Glomerular visceral epithelial cell (primary cell): ENCODE measurements around the gene CDK14.

Source experiments
- DNase-seq: peaks from one replicate; pipeline ENCODE4 v3.0.0-alpha.2; 2016; ENCODE audit errors: extremely low spot score

CDK14 gene

DNA sequence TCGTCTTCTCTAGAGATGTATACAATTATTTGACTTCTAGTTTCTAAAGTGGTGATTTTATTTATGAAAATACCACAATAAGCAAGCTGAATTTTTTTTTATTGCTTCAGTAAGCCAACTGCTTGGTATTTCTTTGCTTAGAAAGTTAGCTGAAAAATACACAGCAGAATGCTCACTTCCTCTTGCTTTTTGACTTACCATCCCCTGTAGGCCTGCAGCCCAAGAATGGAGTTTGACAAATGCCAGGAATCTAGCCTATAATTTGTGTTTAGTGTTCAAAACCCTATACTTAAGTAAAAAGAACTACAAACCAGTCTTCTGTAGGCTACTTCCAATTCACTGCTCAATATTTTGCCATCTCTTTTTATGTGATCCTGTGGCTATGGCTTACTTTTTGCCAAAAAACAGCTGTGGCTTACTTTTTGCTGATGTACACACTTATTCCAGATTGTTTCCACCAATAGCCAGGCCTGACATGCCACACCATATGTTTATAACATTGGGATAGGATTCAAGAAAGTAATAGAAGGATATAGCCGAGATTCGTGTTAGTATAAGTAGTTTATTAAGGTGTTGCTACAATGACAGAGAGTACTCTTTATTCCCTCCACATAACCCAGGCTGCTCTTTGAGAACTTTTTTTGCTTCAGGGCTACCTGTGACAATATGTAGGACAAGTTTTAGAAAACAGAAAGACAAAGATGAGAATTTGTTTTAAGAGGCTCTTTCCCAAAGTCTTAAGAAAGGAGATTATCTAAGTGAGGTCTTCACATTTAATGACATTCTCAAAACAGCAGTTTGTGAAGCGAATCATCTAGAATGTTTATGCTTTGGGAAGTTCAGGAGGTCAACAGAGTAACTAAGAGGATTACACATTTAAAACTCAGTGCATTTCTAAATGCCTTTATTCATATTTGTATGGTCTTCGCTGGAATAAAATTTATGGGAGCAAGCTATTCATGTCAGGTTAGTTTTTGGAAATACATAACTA, 404.2 kb downstream of the CDK14 start:
- no peak for DNase-seq

DNA sequence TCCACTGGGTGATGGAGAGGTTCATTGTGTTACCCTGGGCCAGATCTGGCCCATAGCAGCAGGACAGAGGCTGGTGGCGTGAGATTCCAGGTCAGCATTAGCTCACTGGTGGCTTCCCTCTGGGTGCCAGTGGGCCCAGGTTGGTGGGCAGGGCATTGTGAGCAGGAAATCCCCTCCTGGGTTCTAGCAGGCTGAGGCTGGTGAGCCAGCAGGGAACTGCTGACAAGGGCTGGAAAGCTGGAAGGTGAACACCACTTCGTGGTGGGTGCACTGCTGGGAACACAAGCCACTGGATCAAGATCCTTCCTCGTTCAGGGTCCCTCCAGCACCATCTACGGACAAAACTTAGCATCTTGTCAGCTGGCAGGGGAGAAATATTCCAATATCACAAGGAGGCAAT, 408.9 kb downstream of the CDK14 start:
- no peak for DNase-seq

DNA sequence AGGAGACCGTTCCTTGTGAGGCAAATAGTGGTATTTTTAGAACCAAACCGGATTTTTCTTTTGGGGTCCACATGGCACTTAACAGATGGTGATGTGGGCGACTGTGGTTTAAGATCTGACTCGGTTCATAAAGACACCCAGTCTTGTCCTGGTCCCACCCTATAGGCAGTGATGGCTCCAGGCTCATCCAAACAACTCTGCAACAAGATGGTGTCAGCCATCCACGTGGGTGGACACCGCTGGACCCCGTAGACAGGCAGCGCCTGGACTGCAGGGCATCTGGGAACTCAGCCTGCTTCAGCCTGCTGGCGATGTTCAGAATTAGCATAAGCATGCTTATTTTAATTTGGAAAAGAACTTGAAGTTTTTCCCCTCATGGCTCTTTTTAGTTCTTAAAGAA, 409.7 kb downstream of the CDK14 start:
- DNase-seq: no peak

DNA sequence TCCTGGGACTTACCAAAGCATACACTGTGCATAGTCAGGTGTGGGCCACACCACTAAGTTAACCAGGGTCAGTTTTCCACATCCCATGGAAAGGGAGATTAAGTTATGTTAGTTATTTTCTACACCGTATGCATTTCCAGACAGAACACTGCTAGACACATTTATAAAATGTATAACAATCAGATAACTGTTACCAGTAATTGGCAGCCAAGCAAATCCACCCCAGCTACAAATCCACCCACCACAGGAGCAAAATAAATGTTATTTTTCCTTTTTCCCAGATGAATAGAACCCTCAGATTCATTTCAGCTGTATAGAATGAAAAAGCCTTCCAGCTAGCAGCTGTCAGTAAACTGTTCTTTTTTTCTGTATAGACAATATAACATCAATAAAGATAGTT, 411.2 kb downstream of the CDK14 start:
- no peak for DNase-seq

DNA sequence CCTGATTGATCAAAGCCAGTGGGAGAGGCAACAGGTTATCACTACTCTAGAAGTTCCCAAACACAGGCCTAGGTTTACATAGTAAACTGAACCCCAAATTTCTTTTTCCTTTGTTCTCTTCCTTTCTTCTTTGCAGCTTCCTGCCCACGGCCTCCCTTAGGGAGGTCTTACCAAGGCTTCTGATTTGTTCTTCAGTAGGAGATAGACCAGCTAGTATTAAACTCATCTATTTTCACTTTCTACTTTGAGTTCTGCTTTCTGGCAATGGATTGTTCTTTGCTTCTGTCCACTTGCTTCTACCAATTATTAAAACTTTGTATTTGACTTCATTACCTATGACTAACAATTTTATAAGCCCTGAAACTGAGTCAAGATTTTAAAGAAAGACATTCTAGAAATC, 417.0 kb downstream of the CDK14 start:
- DNase-seq: no peak

DNA sequence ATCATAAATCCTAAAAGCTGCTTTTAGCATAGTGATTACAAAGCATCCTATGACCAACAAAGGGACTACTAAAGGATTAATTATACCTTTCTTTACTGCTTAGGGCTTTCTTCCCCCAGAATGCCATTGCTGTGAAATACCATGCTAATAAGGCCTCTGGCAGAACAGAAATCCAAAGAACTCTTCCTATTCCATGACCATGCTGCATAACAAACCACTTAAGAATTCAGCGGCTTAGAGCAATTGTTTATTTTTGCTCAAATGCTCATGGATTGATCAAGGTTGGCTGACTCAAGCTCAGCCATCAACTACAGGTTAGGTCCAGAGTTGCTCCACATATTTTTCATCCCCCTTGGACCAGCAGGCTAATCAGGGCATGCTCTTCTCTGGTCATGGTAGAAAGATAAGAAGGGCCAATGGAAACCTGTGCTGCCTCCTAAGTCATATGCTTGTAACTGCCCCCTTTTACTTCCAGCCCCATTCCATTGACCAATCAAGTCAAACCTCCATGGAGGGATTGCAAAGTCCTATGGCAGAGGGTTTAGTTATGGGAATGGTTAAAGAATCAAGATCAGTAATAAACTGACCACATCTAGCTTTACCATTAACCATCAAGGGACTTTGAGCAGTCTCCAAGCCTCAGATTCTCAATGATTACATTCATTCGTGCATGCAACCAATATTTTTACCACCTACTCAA, 423.7 kb downstream of the CDK14 start:
- DNase-seq: no peak

DNA sequence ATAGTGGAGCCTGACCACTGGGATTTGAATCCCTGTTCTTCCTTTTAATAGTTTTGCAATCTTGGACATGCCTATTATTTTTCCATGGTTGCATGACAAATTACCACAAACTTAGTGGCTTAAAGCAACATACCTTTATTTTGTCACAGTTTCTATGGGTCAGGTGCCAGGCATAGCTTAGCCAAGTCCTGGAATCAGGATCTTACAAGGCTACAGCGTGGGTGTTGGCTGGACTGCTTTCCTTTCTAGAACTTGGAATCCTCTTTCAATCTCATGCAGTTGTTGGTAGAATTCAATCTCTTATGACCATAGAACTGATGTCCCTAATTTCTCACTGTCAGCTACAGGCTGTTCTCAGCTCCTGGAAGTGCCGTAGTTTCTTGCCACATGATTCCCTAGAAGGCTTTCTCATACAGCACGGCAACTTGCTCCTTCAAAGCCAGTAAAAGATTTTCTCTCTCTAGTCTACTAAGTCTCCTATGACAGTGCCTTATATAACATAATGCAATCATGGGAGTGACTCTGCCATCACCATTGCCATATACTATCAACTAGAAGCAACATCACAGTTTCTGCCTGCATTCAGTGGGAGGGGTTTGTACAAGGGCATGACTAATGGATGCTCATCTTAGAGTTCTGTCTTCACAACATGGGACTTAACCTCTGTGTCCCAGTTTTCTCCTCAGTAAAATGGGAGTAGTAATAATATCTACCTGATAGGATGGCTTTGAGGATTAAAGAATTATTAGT, 424.7 kb downstream of the CDK14 start:
- DNase-seq: no peak

DNA sequence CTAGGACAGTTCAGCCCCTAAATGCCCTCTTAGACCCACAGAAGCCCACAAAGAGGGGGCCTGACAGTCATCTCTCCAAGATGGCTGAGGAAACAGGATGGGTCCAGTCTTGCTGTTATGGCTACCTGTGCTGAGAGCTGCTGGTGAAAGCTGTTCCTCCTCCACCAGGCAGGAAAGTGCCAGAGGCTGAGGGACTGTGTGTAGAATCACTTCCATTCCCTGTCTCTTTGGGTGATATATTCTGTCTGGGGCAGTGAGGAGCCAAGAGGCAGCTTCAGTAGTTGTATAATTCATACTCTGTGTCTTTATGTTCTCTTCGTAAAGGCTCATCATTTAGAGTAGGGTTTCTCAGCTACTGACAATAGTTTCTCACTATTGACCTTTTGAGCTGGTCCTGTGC, 425.8 kb downstream of the CDK14 start:
- DNase-seq: no peak

DNA sequence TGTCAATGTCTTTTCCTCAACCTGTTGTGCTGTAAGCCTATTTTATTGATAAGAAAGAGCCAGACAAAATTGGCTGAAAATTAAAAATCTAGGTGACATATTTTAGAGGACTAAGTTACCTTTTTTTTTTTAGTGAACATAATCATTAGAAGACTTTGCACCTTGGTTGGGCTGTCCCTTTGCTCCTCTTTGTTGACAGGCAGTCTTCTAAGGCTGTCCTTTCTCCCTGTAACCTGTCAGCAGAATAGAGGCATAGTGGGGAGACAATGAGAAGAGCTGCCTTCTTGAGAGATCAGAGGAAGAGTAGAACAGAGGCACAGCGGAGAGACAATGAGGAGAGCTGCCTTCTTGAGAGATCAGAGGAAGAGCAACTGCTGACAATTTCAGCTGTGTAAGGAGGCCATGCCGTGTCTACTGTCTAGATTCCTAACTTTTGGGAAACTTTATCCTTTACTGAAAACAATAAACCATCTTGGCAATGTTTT, 429.8 kb downstream of the CDK14 start:
- no peak for DNase-seq

DNA sequence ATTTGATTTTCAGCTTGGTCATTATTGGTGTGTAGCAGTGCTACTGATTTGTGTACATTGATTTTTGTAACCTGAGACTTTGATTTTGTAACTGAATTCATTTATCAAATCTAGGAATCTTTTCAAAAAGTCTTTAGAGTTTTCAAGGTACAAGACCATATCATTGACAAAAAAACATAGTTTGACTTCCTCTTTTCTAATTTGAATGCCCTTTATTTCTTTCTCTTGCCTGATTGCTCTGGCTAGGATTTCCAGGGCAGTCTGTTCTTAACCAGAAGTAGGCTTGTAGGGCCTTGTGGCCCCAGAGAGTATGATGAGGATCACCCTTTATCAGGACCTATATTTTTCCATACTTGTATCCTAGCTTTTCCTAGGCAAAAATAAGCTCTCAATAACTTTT, 433.6 kb downstream of the CDK14 start:
- no peak for DNase-seq

DNA sequence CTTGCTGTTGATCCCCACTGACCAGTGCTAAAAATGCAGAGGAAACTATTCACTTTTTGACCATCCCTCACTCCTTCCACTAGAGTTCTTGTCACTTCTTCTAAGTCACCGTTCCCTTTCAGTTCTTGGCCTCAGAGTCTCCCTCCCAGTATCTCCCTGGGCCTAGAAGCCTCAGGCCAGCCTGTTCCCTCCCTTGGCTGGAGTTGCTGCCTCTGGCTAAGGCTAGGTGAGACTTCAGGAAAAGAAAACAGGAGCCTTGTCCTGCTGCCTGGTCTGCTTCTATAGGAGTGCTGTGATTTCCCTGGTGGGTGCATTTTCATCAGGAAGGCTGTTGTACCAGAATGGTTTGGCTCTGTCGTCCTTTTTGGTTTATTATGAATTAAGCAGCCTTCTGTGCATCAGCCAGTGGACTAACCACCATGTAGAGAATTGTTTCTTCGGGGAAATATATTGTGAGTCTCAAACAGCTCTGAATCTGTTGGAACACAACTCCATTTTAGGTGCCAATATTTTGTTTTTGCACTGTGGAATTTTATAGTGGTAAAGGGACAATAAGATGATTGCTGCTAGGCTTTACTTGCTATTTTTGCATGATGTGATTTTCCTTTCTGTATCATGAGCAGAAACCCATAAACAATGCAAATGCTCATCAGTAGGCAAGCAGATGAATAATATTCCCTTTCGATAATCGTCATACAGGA, 434.7 kb downstream of the CDK14 start:
- DNase-seq: no peak

DNA sequence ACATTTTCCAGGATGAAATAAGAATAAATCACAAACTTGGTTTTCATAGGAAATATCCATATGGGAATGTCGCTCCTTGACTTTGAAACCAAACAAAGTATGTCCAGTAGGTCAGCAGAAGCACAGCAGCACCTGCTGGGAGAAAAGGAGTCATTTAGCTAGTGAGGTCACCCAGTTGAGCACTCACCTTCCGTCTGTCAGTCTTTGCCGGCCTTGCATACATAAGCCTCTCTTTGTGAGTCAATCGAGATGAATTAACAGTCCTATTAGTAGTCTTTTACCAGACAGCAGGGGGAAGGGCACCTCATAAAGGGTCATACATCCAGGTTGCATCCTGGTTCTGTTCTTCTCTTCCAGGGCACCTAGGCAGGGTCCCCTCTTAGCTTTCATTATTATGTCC, 435.6 kb downstream of the CDK14 start:
- DNase-seq: no peak

DNA sequence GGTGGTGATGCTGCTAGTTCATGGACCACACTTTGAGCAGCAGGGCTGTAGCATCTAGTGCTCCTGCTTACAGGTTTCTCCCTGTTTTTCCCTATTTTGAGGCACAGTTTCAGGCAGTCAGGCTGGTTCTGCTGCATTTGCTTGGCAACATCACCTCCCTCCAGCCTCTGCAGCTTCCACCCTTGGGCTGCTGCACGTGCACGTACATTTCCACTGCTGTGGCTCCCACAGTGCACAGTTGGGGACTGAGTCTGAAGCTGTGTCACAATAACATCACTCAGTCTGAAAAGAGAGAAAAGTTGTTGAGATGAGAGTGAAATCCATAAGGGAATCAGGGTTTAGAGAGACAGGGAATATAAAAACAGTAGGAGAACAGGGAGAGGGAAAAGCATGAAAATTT, 437.5 kb downstream of the CDK14 start:
- DNase-seq: no peak

DNA sequence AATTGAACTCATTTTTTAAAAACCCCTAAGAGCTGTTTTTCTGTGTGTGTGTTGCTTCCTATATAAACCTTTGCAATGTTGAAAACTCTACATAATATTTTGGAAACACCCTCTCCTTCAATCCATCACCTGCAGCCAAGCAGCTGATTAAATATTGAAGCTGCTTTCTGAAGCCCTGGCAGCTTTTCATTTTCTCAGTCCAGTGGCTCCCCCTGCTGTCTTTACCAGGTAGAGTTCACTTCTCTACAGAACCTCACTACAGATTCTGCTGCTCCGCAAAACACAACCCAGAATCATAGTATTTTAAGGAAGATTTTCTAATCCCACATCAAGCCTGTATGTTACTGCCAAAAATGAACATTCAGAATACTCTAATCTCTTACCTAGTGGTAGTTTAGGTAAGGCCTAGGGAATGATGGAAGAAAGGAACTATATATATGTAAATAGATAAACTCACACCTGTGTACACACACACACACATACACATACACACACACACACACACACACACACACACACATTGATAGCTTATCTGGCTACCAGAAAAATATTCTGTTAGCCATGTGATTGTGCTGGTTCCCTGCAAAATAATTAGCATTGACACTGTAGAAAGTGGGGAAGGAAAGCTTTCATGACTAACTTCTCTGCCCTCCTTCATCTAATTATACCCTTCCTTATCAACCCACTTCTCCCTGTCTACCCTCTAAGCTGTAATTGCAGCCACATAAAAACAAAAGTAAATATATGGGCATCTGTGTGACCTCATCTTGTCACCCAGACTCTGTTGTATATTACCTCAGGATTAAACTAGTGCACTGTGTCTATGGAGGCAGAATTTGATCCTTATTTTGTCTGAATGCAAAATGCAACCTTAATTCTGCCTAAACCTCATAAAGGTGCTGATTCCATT, 438.6 kb downstream of the CDK14 start:
- peak; percentile 47 for DNase-seq

DNA sequence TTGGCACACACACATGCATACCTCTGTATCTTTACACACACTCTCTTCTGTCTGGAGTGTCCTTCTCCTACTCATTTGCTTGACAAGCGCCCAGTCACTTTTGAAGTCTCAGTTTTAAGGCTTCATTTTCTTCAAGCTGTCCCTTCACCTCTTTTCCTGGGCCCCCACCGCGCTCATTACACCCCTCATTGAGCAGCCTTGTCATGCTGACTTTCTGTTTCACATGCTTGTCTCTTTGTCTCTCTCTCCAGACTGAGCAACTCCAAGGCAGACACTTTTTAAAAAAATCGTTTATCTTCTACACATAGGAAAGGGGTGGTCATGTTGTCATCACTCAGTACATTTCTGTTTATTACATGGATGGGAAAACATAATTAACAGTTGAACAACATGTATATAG, 442.9 kb downstream of the CDK14 start:
- no peak for DNase-seq

DNA sequence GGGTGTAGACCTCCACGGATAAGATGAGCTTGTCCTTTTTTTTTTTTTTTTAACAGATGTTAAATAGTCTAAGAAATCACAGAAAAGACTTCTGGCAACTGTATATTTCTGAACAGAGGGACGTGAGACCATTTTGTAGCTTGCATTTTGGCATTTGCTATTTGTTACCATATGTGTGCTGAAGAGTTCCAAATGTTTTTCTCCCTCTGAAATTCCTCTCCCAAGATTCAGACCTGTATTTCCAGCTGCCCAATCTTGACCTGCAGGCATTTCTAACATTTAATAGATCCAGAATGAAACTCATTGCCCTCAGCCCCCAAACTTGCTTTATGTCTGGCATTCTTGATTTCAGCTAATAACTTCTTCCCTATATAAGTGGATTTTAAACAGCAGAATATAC, 445.0 kb downstream of the CDK14 start:
- no peak for DNase-seq

DNA sequence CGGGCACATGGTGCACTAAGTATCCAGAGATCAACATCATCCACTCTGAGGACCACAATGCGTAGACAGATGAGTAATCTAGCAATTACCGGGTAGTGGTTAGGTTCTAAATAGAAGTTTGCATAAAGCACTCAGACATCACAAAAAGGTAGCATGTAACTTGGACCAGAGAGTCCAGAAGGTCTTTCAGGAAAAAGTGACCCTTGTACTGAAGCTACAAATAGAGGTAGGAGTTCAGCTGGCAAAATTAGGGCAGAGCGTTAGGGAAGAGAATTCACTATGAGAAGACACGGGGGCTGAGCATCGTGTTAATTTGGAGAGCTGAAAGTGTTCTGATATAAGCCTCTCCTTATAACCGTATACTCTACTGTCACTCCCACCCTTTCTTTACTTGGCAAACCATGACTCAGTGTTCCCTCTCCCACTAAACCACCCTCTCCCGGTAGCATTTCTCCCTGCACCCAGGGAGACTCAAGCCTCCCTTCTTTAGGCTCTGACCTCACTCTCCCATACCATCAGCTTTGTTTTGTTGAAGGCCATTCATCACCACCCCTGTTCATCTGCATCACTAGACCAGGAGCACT, 445.9 kb downstream of the CDK14 start:
- DNase-seq: no peak

DNA sequence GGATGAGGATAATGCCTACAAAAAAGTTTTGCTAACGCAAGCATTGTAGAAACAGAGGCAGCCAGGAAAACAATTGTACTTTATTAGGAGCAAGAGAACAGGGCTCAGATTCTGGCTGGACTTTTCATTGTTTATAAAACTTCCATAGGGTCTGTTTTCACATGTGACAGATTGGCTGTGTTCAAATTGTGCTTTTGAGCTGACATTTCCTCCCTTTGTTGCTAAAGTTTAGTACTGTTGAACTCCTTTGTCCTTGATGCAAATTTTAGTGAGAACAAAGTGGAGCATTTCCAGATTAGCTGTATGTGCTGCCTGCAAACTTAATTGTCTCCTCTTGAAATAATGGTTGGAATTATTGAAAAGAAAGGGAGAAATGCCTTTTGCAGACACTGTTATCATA, 447.1 kb downstream of the CDK14 start:
- no peak for DNase-seq

DNA sequence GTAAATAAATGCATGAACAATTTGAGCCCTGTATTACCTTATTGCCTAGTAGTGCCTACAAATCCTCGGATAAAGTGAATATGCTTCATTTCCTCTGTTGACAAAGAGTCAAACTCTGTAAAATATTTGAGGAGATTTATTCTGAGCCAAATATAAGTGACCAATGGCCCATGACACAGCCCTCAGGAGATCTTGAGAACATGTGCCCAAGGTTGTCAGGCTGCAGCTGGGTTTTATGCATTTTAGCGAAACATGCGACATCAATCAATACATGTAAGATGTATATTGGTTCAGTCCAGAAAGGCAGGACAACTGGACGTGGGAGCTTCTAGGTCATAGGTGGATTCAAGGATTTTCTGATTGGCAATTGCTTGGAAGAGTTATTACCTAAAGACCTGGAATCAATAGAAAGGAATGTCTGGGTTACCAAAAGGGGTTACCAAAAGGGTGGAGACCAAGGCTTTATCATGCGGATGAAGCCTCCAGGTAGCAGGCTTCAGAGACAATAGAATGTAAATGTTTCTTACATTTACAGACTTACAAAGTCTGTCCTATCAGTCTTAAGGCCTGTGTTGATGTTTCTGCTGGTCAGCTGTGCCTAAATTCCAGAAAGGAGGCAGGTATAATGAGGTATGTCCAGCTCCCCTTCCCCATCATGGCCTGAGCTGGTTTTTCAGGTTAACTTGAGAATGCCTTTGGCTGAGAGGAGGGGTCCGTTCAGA, 448.0 kb downstream of the CDK14 start:
- DNase-seq: no peak

DNA sequence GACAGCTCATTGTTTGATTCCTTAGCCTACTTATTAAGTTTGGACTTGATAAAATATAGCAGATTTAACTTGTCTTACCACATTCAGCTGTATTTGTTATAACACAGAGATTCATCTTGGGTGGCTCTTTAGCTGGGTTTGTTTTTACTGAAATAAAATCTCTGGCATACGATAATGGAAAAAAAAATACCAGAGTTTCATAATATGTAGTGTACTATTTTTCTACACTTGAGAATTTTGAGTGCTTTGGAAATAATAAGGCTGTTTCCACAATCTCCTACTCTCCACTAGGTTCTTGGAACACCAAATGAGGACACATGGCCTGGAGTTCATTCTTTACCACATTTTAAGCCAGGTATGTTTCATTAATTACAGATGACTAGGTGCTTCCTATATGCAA, 449.5 kb downstream of the CDK14 start:
- DNase-seq: no peak
